Measurements from ENCODE around the gene KIR2DL4. TPM values are rescaled to one million over a fixed set of nuclear protein-coding genes. Genes with fewer than 3 reads are reported as not detected.
"Not testable (repeated sequence)": the region's sequence is repeated elsewhere in the genome, so short reads cannot be mapped to it uniquely, and the experiment has no call there.

KIR2DL4 gene
- total and polyA plus RNA-seq, 2 donors (not counting 3 experiments of a cell fraction or from before 2014, with no cell fraction given): not detected

DNA sequence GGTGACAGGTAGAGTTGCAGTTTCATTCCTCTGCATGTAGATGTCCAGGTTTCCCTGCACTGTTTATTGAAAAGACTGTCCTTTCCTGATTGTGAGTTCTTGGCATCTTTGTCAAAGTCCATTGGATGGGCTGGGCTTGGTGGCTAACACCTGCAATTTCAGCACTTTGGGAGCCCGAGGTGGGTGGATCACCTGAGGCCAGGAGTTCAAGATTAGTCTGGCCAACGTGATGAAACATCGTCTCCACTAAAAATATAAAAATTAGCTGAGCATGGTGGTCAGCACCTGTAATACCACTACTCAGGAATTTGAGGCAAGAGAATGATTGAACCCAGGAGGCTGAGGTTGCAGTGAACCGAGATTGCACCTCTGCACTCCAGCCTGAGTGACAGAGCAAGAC is 25.6 kb upstream of the KIR2DL4 start:
- CTCF ChIA-PET; H4K20me1 ChIP-seq (replicated peaks; ENCODE audit: control insufficient read depth, extremely low read depth, insufficient read depth, low read length); H3K9me1 ChIP-seq (replicated peaks; ENCODE audit: control insufficient read depth, extremely low read depth, insufficient read depth, low read length); FAIRE-seq; H3K27me3 ChIP-seq (ENCODE audit: control insufficient read depth in 2 of 2, insufficient read depth in 2 of 2, low read length in 2 of 2); H3K4me2 ChIP-seq (ENCODE audit: insufficient read depth, low read length); intact Hi-C loops (cut with micrococcal nuclease); BruUV-seq (replicated peaks); H3K79me2 ChIP-seq (ENCODE audit: control insufficient read depth, insufficient read depth, low read length); dilution Hi-C loops (cut with MboI; ENCODE audit: extremely low pct_ligation_motif_present, low sequenced_read_pairs); H3K4me1 ChIP-seq (ENCODE audit: control insufficient read depth, extremely low read depth, insufficient read depth, low read length); H3K9ac ChIP-seq (replicated peaks; ENCODE audit: extremely low read depth, insufficient read depth, low read length); H3K27ac ChIP-seq (ENCODE audit: insufficient read depth, low read depth, low read length); H3K9me3 ChIP-seq (replicated peaks; ENCODE audit: control insufficient read depth, insufficient read depth, low read length); H3K36me3 ChIP-seq (ENCODE audit: control insufficient read depth in 2 of 2, extremely low read depth in 1 of 2, insufficient read depth in 2 of 2, low read length in 2 of 2); H3K4me3 ChIP-seq (replicated peaks in 1 of 3; ENCODE audit: insufficient read depth in 1 of 3, low read depth in 1 of 3, low read length in 3 of 3); H2AFZ ChIP-seq (ENCODE audit: low read depth, low read length); POLR2A ChIA-PET; DNase-seq (ENCODE audit: low read depth, low spot score): not testable (repeated sequence)

DNA sequence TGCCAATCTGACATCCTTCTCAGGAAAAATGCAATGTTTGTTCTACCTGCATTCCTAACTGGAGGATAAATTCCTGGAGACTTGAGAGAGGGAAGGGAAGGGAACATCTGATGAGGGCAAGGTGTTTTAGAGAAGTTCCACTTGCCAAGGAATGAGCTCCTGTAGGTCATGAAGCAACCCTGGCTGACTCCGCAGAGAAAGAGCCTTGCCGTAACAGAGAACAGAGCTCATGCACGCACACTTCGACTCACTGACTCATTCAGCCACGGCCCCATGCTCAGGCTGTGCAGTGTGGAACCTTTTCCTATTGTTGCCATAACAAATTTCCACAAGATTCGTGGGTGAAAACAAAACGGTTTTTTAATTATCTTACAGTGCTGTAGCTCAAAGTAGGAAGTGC is 24.5 kb upstream of the KIR2DL4 start:
- BruUV-seq (replicated peaks); H3K9me3 ChIP-seq (replicated peaks; ENCODE audit: control insufficient read depth, insufficient read depth, low read length); CTCF ChIA-PET; H3K79me2 ChIP-seq (ENCODE audit: control insufficient read depth, insufficient read depth, low read length); POLR2A ChIA-PET; H3K9ac ChIP-seq (replicated peaks; ENCODE audit: extremely low read depth, insufficient read depth, low read length); DNase-seq (ENCODE audit: low read depth, low spot score); dilution Hi-C loops (cut with MboI; ENCODE audit: extremely low pct_ligation_motif_present, low sequenced_read_pairs); H3K9me1 ChIP-seq (replicated peaks; ENCODE audit: control insufficient read depth, extremely low read depth, insufficient read depth, low read length); intact Hi-C loops (cut with micrococcal nuclease); H2AFZ ChIP-seq (ENCODE audit: low read depth, low read length); H3K27ac ChIP-seq (ENCODE audit: insufficient read depth, low read depth, low read length); H3K4me2 ChIP-seq (ENCODE audit: insufficient read depth, low read length); H3K27me3 ChIP-seq (ENCODE audit: control insufficient read depth in 2 of 2, insufficient read depth in 2 of 2, low read length in 2 of 2); H3K4me3 ChIP-seq (replicated peaks in 1 of 3; ENCODE audit: insufficient read depth in 1 of 3, low read depth in 1 of 3, low read length in 3 of 3); H3K36me3 ChIP-seq (ENCODE audit: control insufficient read depth in 2 of 2, extremely low read depth in 1 of 2, insufficient read depth in 2 of 2, low read length in 2 of 2); FAIRE-seq; H4K20me1 ChIP-seq (replicated peaks; ENCODE audit: control insufficient read depth, extremely low read depth, insufficient read depth, low read length); H3K4me1 ChIP-seq (ENCODE audit: control insufficient read depth, extremely low read depth, insufficient read depth, low read length): not testable (repeated sequence)

GRCh38 chr19:54782916-54783315 is 20.5 kb upstream of the KIR2DL4 start:
- H3K9me1 ChIP-seq (replicated peaks; ENCODE audit: control insufficient read depth, extremely low read depth, insufficient read depth, low read length); DNase-seq (ENCODE audit: low read depth, low spot score); H3K4me2 ChIP-seq (ENCODE audit: insufficient read depth, low read length); H3K9me3 ChIP-seq (replicated peaks; ENCODE audit: control insufficient read depth, insufficient read depth, low read length); BruUV-seq (replicated peaks); H3K27ac ChIP-seq (ENCODE audit: insufficient read depth, low read depth, low read length); H3K4me3 ChIP-seq (replicated peaks in 1 of 3; ENCODE audit: insufficient read depth in 1 of 3, low read depth in 1 of 3, low read length in 3 of 3); CTCF ChIA-PET; FAIRE-seq; H3K36me3 ChIP-seq (ENCODE audit: control insufficient read depth in 2 of 2, extremely low read depth in 1 of 2, insufficient read depth in 2 of 2, low read length in 2 of 2); POLR2A ChIA-PET; H3K9ac ChIP-seq (replicated peaks; ENCODE audit: extremely low read depth, insufficient read depth, low read length); H3K79me2 ChIP-seq (ENCODE audit: control insufficient read depth, insufficient read depth, low read length); H3K4me1 ChIP-seq (ENCODE audit: control insufficient read depth, extremely low read depth, insufficient read depth, low read length); H4K20me1 ChIP-seq (replicated peaks; ENCODE audit: control insufficient read depth, extremely low read depth, insufficient read depth, low read length); H2AFZ ChIP-seq (ENCODE audit: low read depth, low read length); intact Hi-C loops (cut with micrococcal nuclease); dilution Hi-C loops (cut with MboI; ENCODE audit: extremely low pct_ligation_motif_present, low sequenced_read_pairs); H3K27me3 ChIP-seq (ENCODE audit: control insufficient read depth in 2 of 2, insufficient read depth in 2 of 2, low read length in 2 of 2): not testable (repeated sequence)

DNA sequence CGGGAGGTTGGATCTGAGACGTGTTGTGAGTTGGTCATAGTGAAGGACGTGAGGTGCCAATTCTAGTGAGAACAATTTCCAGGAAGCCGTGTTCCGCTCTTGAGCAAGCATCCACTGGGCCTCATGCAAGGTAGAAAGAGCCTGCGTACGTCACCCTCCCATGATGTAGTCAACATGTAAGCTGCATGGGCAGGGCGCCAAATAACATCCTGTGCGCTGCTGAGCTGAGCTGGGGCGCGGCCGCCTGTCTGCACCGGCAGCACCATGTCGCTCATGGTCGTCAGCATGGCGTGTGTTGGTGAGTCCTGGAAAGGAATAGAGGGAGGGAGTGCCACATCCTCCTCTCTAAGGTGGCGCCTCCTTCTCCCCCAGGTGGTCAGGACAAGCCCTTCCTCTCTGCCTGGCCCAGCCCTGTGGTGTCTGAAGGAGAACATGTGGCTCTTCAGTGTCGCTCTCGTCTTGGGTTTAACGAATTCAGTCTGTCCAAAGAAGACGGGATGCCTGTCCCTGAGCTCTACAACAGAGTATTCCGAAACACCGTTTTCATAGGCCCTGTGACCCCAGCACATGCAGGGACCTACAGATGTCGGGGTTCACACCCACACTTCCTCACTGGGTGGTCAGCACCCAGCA is 17.2 kb upstream of the KIR2DL4 start:
- POLR2A ChIA-PET; H3K36me3 ChIP-seq (ENCODE audit: control insufficient read depth in 2 of 2, extremely low read depth in 1 of 2, insufficient read depth in 2 of 2, low read length in 2 of 2); H3K9ac ChIP-seq (replicated peaks; ENCODE audit: extremely low read depth, insufficient read depth, low read length); H3K9me3 ChIP-seq (replicated peaks; ENCODE audit: control insufficient read depth, insufficient read depth, low read length); intact Hi-C loops (cut with micrococcal nuclease); CTCF ChIA-PET; H3K4me1 ChIP-seq (ENCODE audit: control insufficient read depth, extremely low read depth, insufficient read depth, low read length); H3K27me3 ChIP-seq (ENCODE audit: control insufficient read depth in 2 of 2, insufficient read depth in 2 of 2, low read length in 2 of 2); H2AFZ ChIP-seq (ENCODE audit: low read depth, low read length); H3K9me1 ChIP-seq (replicated peaks; ENCODE audit: control insufficient read depth, extremely low read depth, insufficient read depth, low read length); H3K4me3 ChIP-seq (replicated peaks in 1 of 3; ENCODE audit: insufficient read depth in 1 of 3, low read depth in 1 of 3, low read length in 3 of 3); dilution Hi-C loops (cut with MboI; ENCODE audit: extremely low pct_ligation_motif_present, low sequenced_read_pairs); BruUV-seq (replicated peaks); H4K20me1 ChIP-seq (replicated peaks; ENCODE audit: control insufficient read depth, extremely low read depth, insufficient read depth, low read length); DNase-seq (ENCODE audit: low read depth, low spot score); H3K4me2 ChIP-seq (ENCODE audit: insufficient read depth, low read length); H3K79me2 ChIP-seq (ENCODE audit: control insufficient read depth, insufficient read depth, low read length); H3K27ac ChIP-seq (ENCODE audit: insufficient read depth, low read depth, low read length); FAIRE-seq: not testable (repeated sequence)

Data from endothelial cell of umbilical vein (primary cell).